H1 (cell line): ENCODE data around the gene ACSL3. TPM values are rescaled to one million over a fixed set of nuclear protein-coding genes. Genes with fewer than 3 reads are reported as not detected.

Source experiments
- CTCF ChIA-PET: fragments of 300-600 bp; sonication (Branson Sonifier 250); formaldehyde crosslinking; loops from one replicate; lab custom pipeline; 2021; ENCODE audit not compliant: partially characterized antibody; lab: Charles Lee
- POLR2A ChIA-PET: fragments of 300-600 bp; sonication (Branson Sonifier 250); formaldehyde crosslinking; loops from one replicate; lab custom pipeline; 2021; ENCODE audit warnings: inconsistent platforms; ENCODE audit not compliant: partially characterized antibody; lab: Charles Lee
- DNase-seq, 2 experiments: peaks; one replicate each; pipeline versions ENCODE4 v3.0.0 to v3.0.0-alpha.2; 2010 to 2022; ENCODE audit warnings: low spot score in 2 of 2, low read depth in 1 of 2, mixed read lengths in 1 of 2
- FAIRE-seq: peaks from 2 replicates; lab custom pipeline; 2011; peaks lifted over from hg19 to GRCh38; lab: Jason Lieb, UNC
- H2AFZ ChIP-seq: 2 replicates; pipeline ENCODE4 v1.8.1; 2012; ENCODE audit warnings: low read length, inconsistent platforms
- H2AK5ac ChIP-seq: 2 replicates; pipeline ENCODE4 v1.6.1; 2013; ENCODE audit warnings: low read depth, low read length
- H2BK120ac ChIP-seq: replicated peaks from 2 replicates; pipeline ENCODE3; 2013; ENCODE audit warnings: low read depth, low read length, inconsistent platforms
- H2BK12ac ChIP-seq: 2 replicates; pipeline ENCODE4 v1.6.1; 2013; ENCODE audit warnings: low read depth, low read length
- H2BK15ac ChIP-seq: 2 replicates; pipeline ENCODE4 v1.6.1; 2013; ENCODE audit warnings: low read length
- H2BK20ac ChIP-seq: 2 replicates; pipeline ENCODE4 v1.6.1; 2013; ENCODE audit warnings: low read length
- H2BK5ac ChIP-seq: 2 replicates; pipeline ENCODE4 v1.6.1; 2013; ENCODE audit warnings: low read depth, low read length
- H3K14ac ChIP-seq: 2 replicates; pipeline ENCODE4 v1.6.1; 2013; ENCODE audit warnings: inconsistent platforms; ENCODE audit not compliant: insufficient read length
- H3K18ac ChIP-seq: 2 replicates; pipeline ENCODE4 v1.6.1; 2013; ENCODE audit warnings: low read length; ENCODE audit errors: extremely low read depth
- H3K23ac ChIP-seq: 2 replicates; pipeline ENCODE4 v1.6.1; 2013; ENCODE audit warnings: inconsistent platforms; ENCODE audit not compliant: insufficient read length
- H3K23me2 ChIP-seq: 2 replicates; pipeline ENCODE4 v1.6.1; 2013; ENCODE audit warnings: low read depth, low read length
- H3K27ac ChIP-seq: 2 replicates; pipeline ENCODE4 v1.6.1; 2011; ENCODE audit warnings: low read depth, low read length, inconsistent platforms
- H3K27me3 ChIP-seq, 4 experiments: replicated peaks in 1 of 4; 1 replicate in 1 of 4; 2 replicates in 3 of 4; pipeline versions ENCODE4 v1.6.1 to v1.8.1; 2011 to 2013; ENCODE audit warnings: low read length in 3 of 4, mild to moderate bottlenecking in 3 of 4, inconsistent platforms in 2 of 4, mixed read lengths in 2 of 4, moderate library complexity in 1 of 4; ENCODE audit not compliant: control insufficient read depth in 3 of 4, insufficient read depth in 3 of 4; ENCODE audit errors: extremely low read depth in 1 of 4
- H3K36me3 ChIP-seq, 4 experiments: 2 replicates each; pipeline versions ENCODE4 v1.6.1 to v1.8.1; 2011 to 2013; ENCODE audit warnings: mild to moderate bottlenecking in 4 of 4, low read length in 3 of 4, moderate library complexity in 2 of 4, control low read depth in 1 of 4, inconsistent platforms in 1 of 4; ENCODE audit not compliant: insufficient read depth in 4 of 4, control insufficient read depth in 2 of 4
- H3K4ac ChIP-seq: replicated peaks from 2 replicates; pipeline ENCODE3; 2013; ENCODE audit warnings: low read length, low read depth, mixed read lengths, inconsistent platforms; ENCODE audit not compliant: insufficient read length
- H3K4me1 ChIP-seq, 4 experiments: replicated peaks in 1 of 4; 1 replicate in 1 of 4; 2 replicates in 3 of 4; pipeline versions ENCODE4 v1.6.1 to v1.8.1; 2011 to 2013; ENCODE audit warnings: low read length in 3 of 4, inconsistent platforms in 2 of 4, mixed read lengths in 1 of 4; ENCODE audit not compliant: insufficient read depth in 4 of 4, control insufficient read depth in 3 of 4
- H3K4me2 ChIP-seq, 2 experiments: 2 replicates each; pipeline versions ENCODE4 v1.6.1 to v1.8.1; 2011 to 2013; ENCODE audit warnings: low read depth in 2 of 2, low read length in 2 of 2, control low read depth in 1 of 2, inconsistent platforms in 1 of 2, mild to moderate bottlenecking in 1 of 2; ENCODE audit not compliant: insufficient read depth in 1 of 2
- H3K4me3 ChIP-seq, 4 experiments: fragments of 200-600, 300-600 bp in 1 of 4; sonication (generic), shearing (Covaris generic), sonication (Bioruptor Twin) in 1 of 4; 2 replicates each; pipeline versions ENCODE4 v1.5.1 to v1.8.1; 2011 to 2016; ENCODE audit warnings: low read length in 4 of 4, low read depth in 3 of 4, control low read depth in 2 of 4, inconsistent platforms in 2 of 4, mild to moderate bottlenecking in 2 of 4, mixed read lengths in 1 of 4, moderate library complexity in 1 of 4; ENCODE audit not compliant: insufficient read depth in 2 of 4; ENCODE audit errors: extremely low read depth in 1 of 4
- H3K56ac ChIP-seq: replicated peaks from 2 replicates; pipeline ENCODE3; 2013; ENCODE audit warnings: low read depth, mild to moderate bottlenecking, mixed read lengths, low read length, inconsistent platforms; ENCODE audit not compliant: insufficient read length
- H3K79me1 ChIP-seq: 2 replicates; pipeline ENCODE4 v1.6.1; 2013; ENCODE audit warnings: low read depth, low read length, control low read depth
- H3K79me2 ChIP-seq, 2 experiments: 2 replicates each; pipeline versions ENCODE4 v1.6.1 to v1.8.1; 2012 to 2013; ENCODE audit warnings: low read length in 2 of 2, mild to moderate bottlenecking in 2 of 2, inconsistent platforms in 1 of 2; ENCODE audit not compliant: insufficient read depth in 2 of 2, control insufficient read depth in 1 of 2
- H3K9ac ChIP-seq, 4 experiments: replicated peaks in 1 of 4; 1 replicate in 1 of 4; 2 replicates in 3 of 4; pipeline versions ENCODE4 v1.6.1 to v1.8.1; 2011 to 2013; ENCODE audit warnings: low read depth in 3 of 4, low read length in 3 of 4, control low read depth in 2 of 4, mild to moderate bottlenecking in 2 of 4, moderate library complexity in 2 of 4, inconsistent platforms in 1 of 4; ENCODE audit errors: extremely low read depth in 1 of 4
- H3K9me3 ChIP-seq, 2 experiments: 2 replicates each; pipeline versions ENCODE4 v1.6.1 to v1.8.1; 2012 to 2013; ENCODE audit warnings: mild to moderate bottlenecking in 2 of 2, moderate library complexity in 2 of 2, control low read depth in 1 of 2, inconsistent platforms in 1 of 2, low read depth in 1 of 2, low read length in 1 of 2, mixed read lengths in 1 of 2; ENCODE audit not compliant: insufficient read depth in 2 of 2
- H4K20me1 ChIP-seq, 2 experiments: replicated peaks in 1 of 2; 2 replicates each; pipeline versions ENCODE3 to v1.8.1; 2011 to 2013; ENCODE audit warnings: inconsistent platforms in 2 of 2, low read length in 2 of 2, mild to moderate bottlenecking in 1 of 2; ENCODE audit not compliant: insufficient read depth in 2 of 2, control insufficient read depth in 1 of 2
- H4K5ac ChIP-seq: 2 replicates; pipeline ENCODE4 v1.6.1; 2013; ENCODE audit warnings: low read length, low read depth, mixed read lengths, inconsistent platforms; ENCODE audit not compliant: insufficient read length
- H4K8ac ChIP-seq: 2 replicates; pipeline ENCODE4 v1.8.0; 2013; ENCODE audit warnings: mild to moderate bottlenecking, moderate library complexity, low read length, inconsistent platforms; ENCODE audit not compliant: insufficient read depth; ENCODE audit errors: extremely low read depth
- H4K91ac ChIP-seq: replicated peaks from 2 replicates; pipeline ENCODE3; 2013; ENCODE audit warnings: low read length, mixed read lengths, inconsistent platforms; ENCODE audit not compliant: insufficient read length
- BACH1 ChIP-seq: IDR thresholded peaks from 2 replicates; pipeline ENCODE4 v1.6.1; 2012; ENCODE audit warnings: low read length, improper control_type of control experiment
- CHD2 ChIP-seq: IDR thresholded peaks from 2 replicates; pipeline ENCODE4 v1.6.1; 2012; ENCODE audit warnings: low read length, improper control_type of control experiment
- EP300 ChIP-seq, 2 experiments: IDR thresholded peaks; 1 replicate in 1 of 2; 2 replicates in 1 of 2; pipeline ENCODE4 v1.6.1; 2011 to 2012; ENCODE audit warnings: low read depth in 2 of 2, low read length in 2 of 2, mild to moderate bottlenecking in 2 of 2, borderline replicate concordance in 1 of 2, inconsistent platforms in 1 of 2, moderate library complexity in 1 of 2
- RFX5 ChIP-seq: IDR thresholded peaks from 2 replicates; pipeline ENCODE4 v1.6.1; 2011; ENCODE audit warnings: low read depth, low read length, improper control_type of control experiment, borderline replicate concordance
- RNF2 ChIP-seq: fragments of 200-900, 300-1000 bp; sonication (generic); IDR thresholded peaks from 2 replicates; pipeline ENCODE4 v1.7.1; 2016; ENCODE audit warnings: borderline replicate concordance, low read depth, mild to moderate bottlenecking, antibody characterized with exemption, low read length; ENCODE audit not compliant: poor library complexity, severe bottlenecking; ENCODE audit errors: missing control alignments
- SP2 ChIP-seq: IDR thresholded peaks from 2 replicates; pipeline ENCODE4 v1.6.1; 2012; ENCODE audit warnings: mild to moderate bottlenecking, low read length, inconsistent platforms
- TAF7 ChIP-seq: optimal IDR thresholded peaks from 2 replicates; pipeline ENCODE3; 2011; ENCODE audit warnings: low read depth, mild to moderate bottlenecking, inconsistent platforms, low read length, moderate library complexity, borderline replicate concordance
- ZNF274 ChIP-seq: IDR thresholded peaks from 2 replicates; pipeline ENCODE4 v1.7.0; 2012; ENCODE audit warnings: low read length, borderline replicate concordance; ENCODE audit errors: extremely low read depth
- WGBS, 2 experiments: shearing (Covaris generic) in 1 of 2; methylation state at CpG; one replicate each; pipeline versions ENCODE4 v1.1.6 to v1.1.7; 2013 to 2015; ENCODE audit warnings: low lambda C conversion rate in 2 of 2, mixed read lengths in 2 of 2, inconsistent platforms in 1 of 2, low coverage in 1 of 2, missing lambda C conversion rate in 1 of 2; ENCODE audit not compliant: insufficient replicate concordance in 2 of 2, insufficient coverage in 1 of 2, insufficient read length in 1 of 2; ENCODE audit errors: extremely low coverage in 1 of 2, missing lambda C conversion rate in 1 of 2; 5-methylcytosine and 5-hydroxymethylcytosine counted together
- polyA plus RNA-seq, 7 experiments: library from polyadenylated mRNA; depleted of rRNA in 3 of 7; stranded (reverse) in 5 of 7; unstranded in 2 of 7; fragments of >200 nt in 5 of 7; fragments of 200-250 nt in 2 of 7; gene quantifications; 1 replicate in 5 of 7; 2 replicates in 1 of 7; 4 replicates in 1 of 7; pipeline versions ENCODE4 v1.2.1 to v1.2.3, GENCODE V29; 2011 to 2013; ENCODE audit warnings: missing spikeins in 2 of 7, mixed read lengths in 2 of 7
- total RNA-seq: library from RNA; stranded (reverse); fragmentation: NEBNext Ultra II Directional; extraction: Animal tissue kit (Norgen Biotek cat#: 25700); gene quantifications from 2 replicates; pipeline ENCODE4 v1.2.1, GENCODE V29; 2021

ACSL3 gene
- total and polyA plus RNA-seq, 2 of the 8 experiments (the other 6 are each of a cell fraction or from before 2014, with no cell fraction given) = 37.5 to 98.1 TPM

DNA sequence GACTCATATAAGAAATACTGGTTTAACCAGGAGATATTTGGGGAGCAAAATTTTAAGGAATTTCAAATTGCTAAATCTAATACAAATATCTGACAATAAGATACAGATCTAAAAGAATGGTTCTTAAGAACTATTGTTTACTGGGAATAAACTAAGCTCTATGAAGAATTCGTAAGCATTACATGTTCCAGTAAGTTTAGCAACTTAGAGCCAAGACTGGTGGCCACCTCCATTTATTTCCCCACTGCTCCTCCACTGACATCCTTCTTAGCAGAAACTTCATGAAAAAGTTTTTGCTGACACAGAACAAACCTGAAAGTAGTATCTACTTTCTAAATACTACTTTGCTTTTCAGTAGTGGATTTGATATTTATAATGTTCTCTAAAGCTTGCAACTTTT lies 83.0 kb downstream of the ACSL3 start:
- Histone ChIP-seq H3K4me3 (no peak overlapping the region), H2AFZ (no peak overlapping the region), H3K79me1 (no peaks in the 10 kb centered on the region), H2BK20ac (no peak overlapping the region), H3K36me3 (peaks cover 0 to 11% (median 0%) of the 10 kb centered on the region in 4 experiments; a peak in 2 of 8 replicates), H3K9me3 (no peaks in the 10 kb centered on the region), H3K9ac (no peak overlapping the region), H3K27ac (no peak overlapping the region), H2BK5ac (no peak overlapping the region), H2BK12ac (no peak overlapping the region), H2BK120ac (no peak overlapping the region), H3K4ac (no peak overlapping the region), H2AK5ac (no peak overlapping the region), H3K23ac (no peak overlapping the region), H3K18ac (no peak overlapping the region), H3K23me2 (no peaks in the 10 kb centered on the region), H4K5ac (no peak overlapping the region), H3K56ac (no peak overlapping the region), H3K79me2 (peaks cover 0 to 5% of the 10 kb centered on the region in 2 experiments; a peak in 1 of 4 replicates), H4K91ac (no peak overlapping the region), H3K4me2 (no peak overlapping the region), H2BK15ac (no peak overlapping the region), H4K20me1 (peaks cover 0 to 5% of the 10 kb centered on the region in 2 experiments), H3K14ac (no peak overlapping the region), H3K4me1 (peaks cover 0 to 10% (median 1%) of the 10 kb centered on the region in 4 experiments; a peak in 4 of 7 replicates), H4K8ac (no peak overlapping the region), H3K27me3 (no peaks in the 10 kb centered on the region)
- 77% methylated on average over 1 of the region's 1 CpG; no CpG with 5 or more reads in 1 of the 2 experiments for WGBS, 2 experiments
- ChIA-PET POLR2A (interaction anchor here (0.9 kb wide), 1 partner anchor 245 kb away, joined by 3 read pairs; no protein-coding TSS in a partner anchor), CTCF (interaction anchor here (1.2 to 2.2 kb wide), 3 partner anchors 21 to 253 kb away, joined by 3 to 6 read pairs (median 3); no protein-coding TSS in a partner anchor)
- DNase-seq = no peak
- FAIRE-seq = no peak
- TF ChIP-seq EP300 (IDR thresholded peaks at IDR 0.05; ENCODE audit: borderline replicate concordance in 1 of 2, low read depth in 2 of 2, low read length in 2 of 2) = no peak
- no peak for TF ChIP-seq CHD2
- no peak for TF ChIP-seq SP2
- no peak for TF ChIP-seq BACH1
- TF ChIP-seq RFX5 = no peak
- no peak for TF ChIP-seq TAF7
- no peak for TF ChIP-seq RNF2
- TF ChIP-seq ZNF274 = no peak
